Suppressor macrophage treated with lipopolysaccharide for 4 hours (primary cell): ENCODE results near the gene PCNX1.
"Not testable (repeated sequence)": the region's sequence is repeated elsewhere in the genome, so short reads cannot be mapped to it uniquely, and the experiment has no call there.

Source experiments
- DNase-seq: peaks from one replicate; pipeline ENCODE4 v3.0.0-alpha.2; 2020

Gene PCNX1

DNA sequence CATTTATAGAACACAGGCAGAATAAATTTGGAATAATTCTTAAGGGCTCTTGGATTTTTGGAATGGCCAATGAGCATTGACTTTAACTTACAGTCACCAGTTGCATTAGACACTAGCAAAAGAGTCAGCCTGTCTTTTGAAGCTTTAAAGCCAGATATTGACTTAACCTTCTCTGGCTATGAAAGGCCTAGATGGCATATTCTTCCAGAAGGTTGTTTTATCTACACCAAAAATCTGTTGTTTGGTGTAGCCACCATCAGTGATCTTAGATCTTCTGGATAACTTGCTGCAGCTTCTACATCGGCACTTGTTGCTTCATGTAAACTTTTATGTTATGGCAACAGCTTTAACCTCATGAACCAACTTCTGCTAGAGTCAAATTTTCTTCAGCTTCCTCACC lies 10.4 kb downstream of the PCNX1 start:
- no peak for DNase-seq

DNA sequence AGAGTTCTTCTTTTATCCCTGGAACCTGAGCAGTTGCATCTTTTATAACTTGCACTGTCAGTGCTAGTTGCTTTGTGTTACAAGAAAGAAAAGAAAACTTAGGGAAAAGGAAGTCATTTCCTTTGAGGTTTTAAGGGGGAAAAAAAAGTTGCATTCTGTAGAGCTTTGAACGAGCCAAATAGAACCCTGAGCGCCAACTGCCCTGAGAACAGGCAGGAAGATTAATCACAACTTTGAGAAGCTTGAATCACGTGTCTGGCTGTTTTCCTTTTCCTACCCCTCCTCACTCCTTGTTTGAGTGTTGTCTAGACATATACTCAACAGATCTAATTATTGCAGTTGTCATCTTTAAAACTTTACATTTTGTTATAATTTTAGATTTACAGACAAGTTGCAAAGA lies 12.5 kb downstream of the PCNX1 start:
- DNase-seq: peak; percentile 56

GRCh38 chr14:70920608-70921007 lies 13.3 kb downstream of the PCNX1 start:
- no peak for DNase-seq

DNA sequence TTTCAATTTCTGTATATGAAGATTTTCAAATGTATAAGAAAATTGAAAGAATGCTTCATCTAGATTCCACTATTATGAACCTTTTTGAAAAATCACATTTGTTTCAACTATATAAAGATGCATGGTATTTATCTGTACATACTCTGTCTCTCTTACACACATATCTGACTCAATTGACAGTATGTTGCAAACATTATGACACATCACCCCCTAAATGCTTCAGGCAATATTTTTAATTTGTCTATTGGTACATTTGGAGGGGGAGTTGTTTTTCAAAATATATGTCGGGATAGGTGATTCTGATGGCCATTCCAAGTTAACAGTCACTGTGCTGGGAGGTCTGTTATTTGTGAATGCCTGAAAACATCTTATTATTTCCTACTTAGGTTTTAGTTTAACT lies 14.4 kb downstream of the PCNX1 start:
- no peak for DNase-seq

- DNase-seq: no peak
Measured at GRCh38 chr14:70924521-70924920, 17.3 kb downstream of the PCNX1 start.

GRCh38 chr14:70926235-70926830 lies 19.1 kb downstream of the PCNX1 start:
- DNase-seq: no peak

- no peak for DNase-seq
Measured at GRCh38 chr14:70931008-70931407, 23.7 kb downstream of the PCNX1 start.

GRCh38 chr14:70934084-70934483 lies 26.8 kb downstream of the PCNX1 start:
- DNase-seq: peak; percentile 31

DNA sequence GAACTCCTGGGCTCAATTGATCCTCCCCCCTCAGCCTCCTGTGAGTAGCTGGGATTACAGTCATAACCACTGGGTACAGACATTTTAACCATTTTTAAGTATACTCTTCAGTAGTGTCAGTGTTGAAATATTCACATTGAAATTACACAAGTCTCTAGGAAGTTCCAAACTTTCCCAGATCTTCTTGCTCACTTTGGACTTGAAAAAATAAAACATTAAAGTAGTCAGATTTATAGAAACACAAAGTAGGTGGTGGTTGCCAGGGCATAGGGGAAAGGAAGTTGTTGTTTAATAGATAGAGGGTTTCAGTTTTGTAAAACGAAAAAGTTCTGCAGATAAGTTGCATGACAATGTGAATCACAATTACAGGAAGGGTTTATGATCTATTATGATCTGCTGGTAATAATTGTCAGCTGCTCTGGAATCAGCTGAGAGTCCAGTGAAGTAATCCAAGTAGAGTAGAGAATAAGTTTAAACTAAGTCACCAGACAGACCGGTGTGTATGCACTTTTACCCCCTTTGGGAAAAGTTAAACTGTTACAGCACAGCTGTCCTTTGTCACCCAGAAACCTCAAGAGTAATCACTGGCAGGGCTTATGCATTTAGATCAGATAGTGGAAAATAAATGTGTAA lies 27.4 kb downstream of the PCNX1 start:
- DNase-seq: peak; percentile 90

DNA sequence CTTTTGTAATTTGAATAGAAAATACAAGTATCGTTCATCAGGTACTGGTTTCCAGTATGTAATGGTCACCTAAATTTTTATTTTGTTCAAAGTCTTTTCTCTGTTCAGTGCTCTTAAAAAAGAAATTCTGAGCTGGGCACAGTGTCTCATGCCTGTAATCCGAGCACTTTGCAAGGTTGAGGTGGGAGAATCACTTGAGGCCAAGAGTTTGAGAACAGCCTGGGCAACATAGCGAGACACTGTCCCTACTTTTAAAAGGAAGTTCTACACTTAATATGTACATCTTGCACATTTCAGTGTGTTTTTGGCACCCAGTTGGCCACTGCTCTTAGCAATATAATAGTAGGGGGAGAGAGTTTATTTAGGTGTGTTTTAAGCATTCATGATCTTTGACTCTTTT lies 27.9 kb downstream of the PCNX1 start:
- DNase-seq: no peak

- not testable (repeated sequence) for DNase-seq
Measured at GRCh38 chr14:70939693-70940092, 32.4 kb downstream of the PCNX1 start.

DNA sequence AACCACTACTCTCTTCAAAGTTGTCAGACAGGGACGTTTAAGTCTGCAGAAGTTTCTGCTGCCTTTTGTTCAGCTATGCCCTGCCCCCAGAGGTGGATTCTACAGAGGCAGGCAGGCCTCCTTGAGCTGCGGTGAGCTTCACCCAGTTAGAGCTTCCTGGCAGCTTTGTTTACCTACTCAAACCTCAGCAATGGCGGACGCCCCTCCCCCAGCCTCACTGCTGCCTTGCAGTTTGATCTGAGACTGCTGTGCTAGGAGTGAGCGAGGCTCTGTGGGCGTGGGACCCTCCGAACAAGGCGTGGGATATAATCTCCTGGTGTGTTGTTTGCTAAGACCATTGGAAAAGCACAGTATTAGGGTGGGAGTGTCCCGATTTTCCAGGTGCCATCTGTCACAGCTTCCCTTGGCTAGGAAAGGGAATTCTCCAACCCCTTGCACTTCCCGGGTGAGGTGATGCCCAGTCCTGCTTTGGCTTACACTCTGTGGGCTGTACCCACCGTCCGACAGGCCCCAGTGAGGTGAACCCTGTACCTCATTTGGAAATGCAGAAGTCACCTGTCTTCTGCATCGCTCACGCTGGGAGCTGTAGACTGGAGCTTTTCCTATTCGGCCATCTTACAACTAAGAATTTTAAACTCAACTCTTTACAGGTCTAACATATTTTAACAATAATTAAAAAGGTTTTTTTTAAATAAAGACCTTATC lies 34.5 kb downstream of the PCNX1 start:
- DNase-seq: not testable (repeated sequence)

- no peak for DNase-seq
Measured at GRCh38 chr14:70942342-70942706, 35.1 kb downstream of the PCNX1 start.

DNA sequence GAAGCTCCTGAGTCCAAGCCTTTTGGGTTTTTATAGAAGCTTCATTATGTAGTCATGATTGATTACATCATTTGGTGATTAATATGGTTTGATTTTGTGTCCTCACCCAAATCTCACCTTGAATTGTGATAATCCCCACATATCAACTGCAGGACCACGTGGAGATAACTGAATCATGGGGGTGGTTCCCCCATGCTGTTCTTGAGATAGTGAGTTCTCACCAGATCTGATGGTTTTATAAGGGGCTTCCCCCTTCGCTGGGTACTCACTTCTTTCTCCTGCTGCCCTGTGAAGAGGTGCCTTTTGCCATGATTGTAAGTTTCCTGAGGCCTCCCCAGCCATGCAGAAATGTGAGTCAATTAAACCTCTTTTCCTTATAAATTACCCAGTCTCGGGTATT lies 35.5 kb downstream of the PCNX1 start:
- not testable (repeated sequence) for DNase-seq

DNA sequence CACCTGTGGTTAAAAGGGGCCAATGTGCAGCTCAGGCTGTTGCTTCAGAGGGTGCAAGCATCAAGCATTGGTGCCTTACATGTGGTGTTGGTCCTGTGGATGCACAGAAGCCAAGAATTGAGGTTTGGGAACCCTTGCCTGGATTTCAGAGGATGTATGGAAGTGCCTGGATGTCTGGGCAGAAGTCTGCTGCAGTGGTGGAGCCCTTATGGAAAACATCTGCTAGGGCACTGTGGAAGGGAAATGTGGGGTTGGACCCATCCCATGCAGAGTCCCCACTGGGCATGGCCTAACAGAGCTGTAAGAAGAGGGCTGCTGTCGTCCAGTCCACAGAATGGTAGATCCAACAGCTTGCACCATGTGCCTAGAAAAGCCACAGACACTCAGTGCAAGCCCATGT lies 36.6 kb downstream of the PCNX1 start:
- no peak for DNase-seq

DNA sequence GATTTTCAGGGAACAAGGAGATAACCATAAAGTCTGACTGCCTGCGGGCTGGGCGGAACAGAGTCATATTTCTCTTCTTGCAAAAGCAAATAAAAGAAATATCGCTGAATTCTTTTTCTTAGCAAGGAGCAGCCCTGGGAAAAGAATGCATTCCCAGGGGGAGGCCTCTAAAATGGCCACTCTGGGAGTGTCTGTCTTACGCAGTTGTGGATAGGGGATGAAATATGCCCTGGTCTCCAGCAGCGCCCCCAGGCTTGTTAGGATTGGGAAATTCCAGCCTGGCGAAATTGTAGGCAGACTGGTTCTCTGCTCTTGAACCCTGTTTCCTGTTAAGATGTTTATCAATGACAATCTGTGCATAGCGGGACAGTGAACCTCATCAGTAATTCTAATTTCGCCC lies 40.5 kb downstream of the PCNX1 start:
- no peak for DNase-seq

DNA sequence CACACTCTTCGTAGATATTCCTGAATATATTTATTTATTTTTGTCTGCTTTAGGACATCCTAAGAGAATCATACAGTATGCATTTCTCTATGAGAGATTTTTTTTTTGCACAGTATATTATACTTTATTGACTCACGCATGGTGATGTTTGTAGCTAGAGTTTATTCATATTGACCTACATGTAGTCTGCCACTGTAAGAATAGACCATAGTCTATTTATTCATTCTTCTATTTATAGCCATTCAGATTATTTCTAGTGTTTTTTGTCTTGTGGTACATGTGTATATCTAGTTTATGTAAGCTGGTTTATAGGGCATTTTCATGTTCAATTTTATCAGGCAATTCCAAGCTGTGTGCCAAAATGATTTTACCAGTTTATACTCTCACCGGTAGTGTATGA lies 45.2 kb downstream of the PCNX1 start:
- no peak for DNase-seq

GRCh38 chr14:70954068-70954467 lies 46.8 kb downstream of the PCNX1 start:
- no peak for DNase-seq

- peak; percentile 36 for DNase-seq
Measured at GRCh38 chr14:70955543-70956480, 48.6 kb downstream of the PCNX1 start.

GRCh38 chr14:70956511-70956910 lies 49.3 kb downstream of the PCNX1 start:
- DNase-seq: no peak

GRCh38 chr14:70957710-70958109 lies 50.5 kb downstream of the PCNX1 start:
- no peak for DNase-seq

DNA sequence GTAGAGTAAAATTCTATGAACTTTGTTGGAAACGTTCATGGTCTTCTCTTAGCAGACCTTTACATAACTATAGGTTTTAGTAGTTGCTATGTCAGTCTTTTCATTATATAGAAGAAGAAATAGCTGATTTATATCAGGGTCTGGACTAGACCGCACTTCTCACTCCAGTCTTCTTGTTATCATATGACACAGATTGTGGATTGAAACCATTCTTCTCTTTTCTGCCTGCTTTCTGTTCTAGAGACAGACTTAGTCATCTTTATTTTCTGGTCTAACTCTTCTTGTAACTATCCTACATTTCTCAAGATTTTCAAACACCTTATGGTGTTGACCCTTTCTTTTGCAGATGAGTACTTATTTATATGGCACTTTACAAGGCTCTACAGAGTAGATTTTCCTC lies 55.7 kb downstream of the PCNX1 start:
- peak; percentile 14 for DNase-seq

DNA sequence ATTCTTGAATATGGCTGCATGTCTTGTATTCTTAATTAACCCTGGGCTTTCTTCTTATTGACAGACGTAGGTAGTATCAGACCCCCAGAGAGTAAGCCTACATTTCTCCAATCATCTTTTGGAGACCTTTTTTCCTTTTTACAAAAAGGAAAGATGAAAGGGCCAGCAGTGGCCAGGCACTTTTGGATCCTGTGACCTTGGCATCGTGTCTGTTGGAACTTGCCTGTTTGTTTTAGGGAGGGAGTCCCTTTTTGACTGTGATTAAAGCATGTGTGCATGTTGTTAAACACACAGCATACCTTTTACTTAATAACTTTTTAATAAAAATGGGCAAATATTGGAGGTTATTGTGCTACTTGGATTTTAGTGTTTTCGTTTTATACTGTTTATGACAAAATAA lies 57.2 kb downstream of the PCNX1 start:
- DNase-seq: no peak
